SK-N-SH (cell line): ENCODE data around the gene GBX1. TPM values are rescaled to one million over a fixed set of nuclear protein-coding genes. Genes with fewer than 3 reads are reported as not detected.

Experiments used
- CTCF ChIA-PET: fragments of 300-600, 350-600 bp; formaldehyde crosslinking; extraction: SDS; loops from one replicate; lab custom pipeline; 2021; lab: Yijun Ruan, JAX
- POLR2A ChIA-PET: fragments of 350-600 bp; sonication (Branson Sonifier 250); formaldehyde crosslinking; extraction: SDS; loops from one replicate; lab custom pipeline; 2020; ENCODE audit warnings: antibody characterized with exemption, inconsistent platforms; lab: Yijun Ruan, JAX
- DNase-seq: peaks from one replicate; pipeline ENCODE4 v3.0.0; 2012
- H2AFZ ChIP-seq: fragments of 200-600 bp; sonication (generic); 2 replicates; pipeline ENCODE4 v1.8.1; 2016; ENCODE audit warnings: antibody characterized with exemption, mild to moderate bottlenecking, low read depth
- H3F3A ChIP-seq: fragments of 200-600 bp; sonication (generic); replicated peaks from 2 replicates; pipeline ENCODE3; 2016; ENCODE audit warnings: antibody characterized with exemption, mild to moderate bottlenecking; ENCODE audit not compliant: insufficient read depth
- H3K27ac ChIP-seq, 2 experiments: fragments of 200-500 bp in 1 of 2; fragments of 200-600 bp in 1 of 2; sonication (Bioruptor generic) in 1 of 2; sonication (generic), shearing (Covaris generic) in 1 of 2; 2 replicates each; pipeline versions ENCODE4 v1.5.1 to v1.6.1; 2014 to 2016; ENCODE audit warnings: low read depth in 2 of 2, inconsistent platforms in 1 of 2, low read length in 1 of 2, mild to moderate bottlenecking in 1 of 2, mixed read lengths in 1 of 2
- H3K27me3 ChIP-seq: fragments of 200-600 bp; sonication (generic), shearing (Covaris generic); 2 replicates; pipeline ENCODE4 v1.6.1; 2016; ENCODE audit warnings: mixed run types; ENCODE audit not compliant: insufficient read depth
- H3K36me3 ChIP-seq, 2 experiments: fragments of 200-500 bp in 1 of 2; fragments of 200-600 bp in 1 of 2; sonication (Bioruptor generic) in 1 of 2; sonication (generic) in 1 of 2; replicated peaks in 1 of 2; 2 replicates each; pipeline versions ENCODE3 to v1.5.1; 2014 to 2016; ENCODE audit warnings: low read length in 1 of 2, mild to moderate bottlenecking in 1 of 2; ENCODE audit not compliant: insufficient read depth in 2 of 2, control insufficient read depth in 1 of 2
- H3K4me1 ChIP-seq, 2 experiments: fragments of 200-500 bp in 1 of 2; fragments of 200-600 bp in 1 of 2; sonication (Bioruptor generic) in 1 of 2; sonication (generic), shearing (Covaris generic) in 1 of 2; 2 replicates each; pipeline versions ENCODE4 v1.5.1 to v1.6.1; 2014 to 2016; ENCODE audit warnings: low read depth in 1 of 2, low read length in 1 of 2, mixed run types in 1 of 2; ENCODE audit not compliant: insufficient read depth in 2 of 2, control insufficient read depth in 1 of 2
- H3K4me2 ChIP-seq: fragments of 200-600 bp; sonication (generic), shearing (Covaris generic); 2 replicates; pipeline ENCODE4 v1.6.1; 2017; ENCODE audit warnings: mixed run types
- H3K4me3 ChIP-seq, 2 experiments: fragments of 200-500 bp in 1 of 2; fragments of 200-600 bp in 1 of 2; sonication (Bioruptor generic) in 1 of 2; sonication (generic), shearing (Covaris generic) in 1 of 2; 2 replicates each; pipeline versions ENCODE4 v1.5.1 to v1.8.1; 2014 to 2016; ENCODE audit warnings: low read depth in 2 of 2, inconsistent platforms in 1 of 2, low read length in 1 of 2, mild to moderate bottlenecking in 1 of 2, mixed read lengths in 1 of 2, moderate library complexity in 1 of 2
- H3K79me2 ChIP-seq: fragments of 200-600 bp; sonication (generic); 2 replicates; pipeline ENCODE4 v1.8.1; 2017; ENCODE audit warnings: mild to moderate bottlenecking; ENCODE audit not compliant: insufficient read depth
- H3K9ac ChIP-seq: fragments of 200-600 bp; sonication (generic); 2 replicates; pipeline ENCODE4 v1.6.1; 2017; ENCODE audit warnings: mixed run types
- H3K9me2 ChIP-seq: fragments of 200-600 bp; sonication (generic); 2 replicates; pipeline ENCODE4 v1.6.1; 2017; ENCODE audit warnings: mixed run types
- H3K9me3 ChIP-seq: fragments of 200-600 bp; sonication (generic); 2 replicates; pipeline ENCODE4 v1.6.1; 2017; ENCODE audit warnings: mixed run types, mild to moderate bottlenecking, moderate library complexity
- H4K20me1 ChIP-seq: fragments of 200-600 bp; sonication (generic); 2 replicates; pipeline ENCODE4 v1.6.1; 2017; ENCODE audit warnings: mild to moderate bottlenecking, mixed run types; ENCODE audit not compliant: insufficient read depth
- ELF1 ChIP-seq: IDR thresholded peaks from 2 replicates; pipeline ENCODE4 v1.4.0; 2012
- FOSL2 ChIP-seq: IDR thresholded peaks from 2 replicates; pipeline ENCODE4 v1.4.0; 2012; ENCODE audit warnings: low read depth, mild to moderate bottlenecking, moderate library complexity, borderline replicate concordance
- FOXJ3 ChIP-seq: sonication (generic); formaldehyde crosslinking; IDR thresholded peaks from 2 replicates; pipeline ENCODE4 v1.5.1; 2020; ENCODE audit warnings: mild to moderate bottlenecking, missing genetic modification reagents
- GATA2 ChIP-seq: sonication (generic); formaldehyde crosslinking; IDR thresholded peaks from 2 replicates; pipeline ENCODE4 v1.5.0; 2020; ENCODE audit warnings: mild to moderate bottlenecking, missing genetic modification reagents
- JUND ChIP-seq: IDR thresholded peaks from 2 replicates; pipeline ENCODE4 v1.4.0; 2012
- POLR2AphosphoS5 ChIP-seq: IDR thresholded peaks from 2 replicates; pipeline ENCODE4 v1.6.1; 2012; ENCODE audit warnings: low read depth, low read length
- SIN3A ChIP-seq: IDR thresholded peaks from 2 replicates; pipeline ENCODE4 v1.6.1; 2012; ENCODE audit warnings: low read depth, mild to moderate bottlenecking, low read length, moderate library complexity, borderline replicate concordance
- SMC3 ChIP-seq: IDR thresholded peaks from 2 replicates; pipeline ENCODE4 v1.6.1; 2012; ENCODE audit warnings: low read depth, low read length, improper control_type of control experiment
- TAF1 ChIP-seq: IDR thresholded peaks from 2 replicates; pipeline ENCODE4 v1.6.1; 2012; ENCODE audit warnings: low read depth, mild to moderate bottlenecking, low read length, moderate library complexity, borderline replicate concordance
- WGBS: methylation state at CpG from one replicate; pipeline ENCODE4 v1.1.6; 2017; ENCODE audit warnings: low lambda C conversion rate; 5-methylcytosine and 5-hydroxymethylcytosine counted together
- polyA plus RNA-seq, 3 experiments: library from polyadenylated mRNA; depleted of rRNA; stranded (reverse); fragments of >200 nt; gene quantifications; 2 replicates each; pipeline ENCODE4 v1.2.3, GENCODE V29; 2012
- TF ChIP-seq, protein P1 (sequence below): IDR thresholded peaks from 2 replicates; pipeline ENCODE4 v1.6.1; 2012; ENCODE audit warnings: mild to moderate bottlenecking, low read depth, low read length, moderate library complexity
- TF ChIP-seq, protein P2 (sequence below): IDR thresholded peaks from 2 replicates; pipeline ENCODE4; 2012
- TF ChIP-seq, protein P3 (sequence below): fragments of 200-600 bp; sonication (generic); IDR thresholded peaks from 2 replicates; pipeline ENCODE4 v1.6.1; 2017; ENCODE audit warnings: antibody characterized with exemption, mild to moderate bottlenecking, moderate library complexity

The GBX1 gene
- polyA plus RNA-seq, 1 of the 3 experiments (the other 2 are of a cell fraction), result not detected

DNA sequence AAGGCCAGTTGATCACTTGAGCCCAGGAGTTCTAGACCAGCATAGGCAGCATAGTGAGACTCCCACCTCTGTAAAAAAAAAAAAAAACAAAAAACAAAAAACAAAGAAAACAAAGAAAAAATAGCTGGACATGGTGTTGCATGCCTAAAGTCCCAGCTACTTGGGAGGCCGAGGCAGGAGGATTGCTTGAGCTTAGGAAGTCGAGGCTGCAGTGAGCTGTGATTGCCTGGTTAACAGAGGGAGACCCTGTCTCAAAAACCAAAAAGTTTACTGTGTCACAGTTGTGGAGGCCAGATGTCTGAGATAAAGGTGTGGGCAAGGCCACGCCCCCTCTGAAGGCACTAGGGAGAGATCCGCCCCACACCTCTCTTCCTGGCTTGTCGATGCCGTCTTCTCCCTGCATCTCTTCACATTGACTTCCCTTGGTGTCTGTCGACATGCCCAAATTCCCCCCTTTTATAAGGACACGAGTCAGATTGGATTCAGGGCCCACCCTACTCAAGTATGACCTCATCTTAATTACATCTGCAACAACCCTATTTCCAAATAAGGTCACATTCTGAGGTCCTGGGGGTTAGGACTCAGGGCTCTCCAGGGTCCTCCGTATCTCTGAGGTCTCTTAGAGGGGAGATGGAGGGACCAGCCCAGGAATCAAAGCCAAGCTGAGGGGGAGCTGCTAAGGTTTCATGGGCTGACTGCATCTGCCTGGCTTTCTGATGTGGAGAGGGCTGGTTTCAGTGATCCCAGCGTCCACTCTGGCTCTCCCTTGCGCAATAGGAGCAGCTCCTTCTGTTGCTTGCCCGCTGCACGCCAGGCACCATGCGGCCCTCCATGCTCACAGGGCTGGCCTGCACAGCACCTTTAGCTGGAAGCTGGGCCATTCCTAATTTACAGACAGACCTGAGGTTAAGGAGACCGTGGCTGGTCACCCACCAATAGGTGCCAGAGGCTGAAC is 58.1 kb downstream of the GBX1 start:
- Histone ChIP-seq H3K4me1 (peaks cover 23 to 29% of the 10 kb centered on the region in 2 experiments), H3F3A (peaks cover 52% of the 10 kb centered on the region), H3K36me3 (peaks cover 0 to under 1% of the 10 kb centered on the region in 2 experiments), H3K9me3 (no peaks in the 10 kb centered on the region), H3K4me3 (no peak overlapping the region), H4K20me1 (peaks cover 98% of the 10 kb centered on the region), H2AFZ (no peak overlapping the region), H3K9me2 (no peaks in the 10 kb centered on the region), H3K4me2 (no peak overlapping the region), H3K79me2 (peaks cover 81% of the 10 kb centered on the region), H3K27ac (no peak overlapping the region), H3K27me3 (no peaks in the 10 kb centered on the region), H3K9ac (no peak overlapping the region)
- 83% methylated on average over 15 of the region's 15 CpGs for WGBS
- DNase-seq, result no peak
- no peak for TF ChIP-seq GATA2 (CRISPR knock-in tag)
- TF ChIP-seq FOXJ3, result no peak
- TF ChIP-seq, protein P1, sequence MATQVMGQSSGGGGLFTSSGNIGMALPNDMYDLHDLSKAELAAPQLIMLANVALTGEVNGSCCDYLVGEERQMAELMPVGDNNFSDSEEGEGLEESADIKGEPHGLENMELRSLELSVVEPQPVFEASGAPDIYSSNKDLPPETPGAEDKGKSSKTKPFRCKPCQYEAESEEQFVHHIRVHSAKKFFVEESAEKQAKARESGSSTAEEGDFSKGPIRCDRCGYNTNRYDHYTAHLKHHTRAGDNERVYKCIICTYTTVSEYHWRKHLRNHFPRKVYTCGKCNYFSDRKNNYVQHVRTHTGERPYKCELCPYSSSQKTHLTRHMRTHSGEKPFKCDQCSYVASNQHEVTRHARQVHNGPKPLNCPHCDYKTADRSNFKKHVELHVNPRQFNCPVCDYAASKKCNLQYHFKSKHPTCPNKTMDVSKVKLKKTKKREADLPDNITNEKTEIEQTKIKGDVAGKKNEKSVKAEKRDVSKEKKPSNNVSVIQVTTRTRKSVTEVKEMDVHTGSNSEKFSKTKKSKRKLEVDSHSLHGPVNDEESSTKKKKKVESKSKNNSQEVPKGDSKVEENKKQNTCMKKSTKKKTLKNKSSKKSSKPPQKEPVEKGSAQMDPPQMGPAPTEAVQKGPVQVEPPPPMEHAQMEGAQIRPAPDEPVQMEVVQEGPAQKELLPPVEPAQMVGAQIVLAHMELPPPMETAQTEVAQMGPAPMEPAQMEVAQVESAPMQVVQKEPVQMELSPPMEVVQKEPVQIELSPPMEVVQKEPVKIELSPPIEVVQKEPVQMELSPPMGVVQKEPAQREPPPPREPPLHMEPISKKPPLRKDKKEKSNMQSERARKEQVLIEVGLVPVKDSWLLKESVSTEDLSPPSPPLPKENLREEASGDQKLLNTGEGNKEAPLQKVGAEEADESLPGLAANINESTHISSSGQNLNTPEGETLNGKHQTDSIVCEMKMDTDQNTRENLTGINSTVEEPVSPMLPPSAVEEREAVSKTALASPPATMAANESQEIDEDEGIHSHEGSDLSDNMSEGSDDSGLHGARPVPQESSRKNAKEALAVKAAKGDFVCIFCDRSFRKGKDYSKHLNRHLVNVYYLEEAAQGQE, result no peak
- TF ChIP-seq, protein P2, sequence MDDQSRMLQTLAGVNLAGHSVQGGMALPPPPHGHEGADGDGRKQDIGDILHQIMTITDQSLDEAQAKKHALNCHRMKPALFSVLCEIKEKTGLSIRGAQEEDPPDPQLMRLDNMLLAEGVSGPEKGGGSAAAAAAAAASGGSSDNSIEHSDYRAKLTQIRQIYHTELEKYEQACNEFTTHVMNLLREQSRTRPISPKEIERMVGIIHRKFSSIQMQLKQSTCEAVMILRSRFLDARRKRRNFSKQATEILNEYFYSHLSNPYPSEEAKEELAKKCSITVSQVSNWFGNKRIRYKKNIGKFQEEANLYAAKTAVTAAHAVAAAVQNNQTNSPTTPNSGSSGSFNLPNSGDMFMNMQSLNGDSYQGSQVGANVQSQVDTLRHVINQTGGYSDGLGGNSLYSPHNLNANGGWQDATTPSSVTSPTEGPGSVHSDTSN, result no peak
- TF ChIP-seq, protein P3, sequence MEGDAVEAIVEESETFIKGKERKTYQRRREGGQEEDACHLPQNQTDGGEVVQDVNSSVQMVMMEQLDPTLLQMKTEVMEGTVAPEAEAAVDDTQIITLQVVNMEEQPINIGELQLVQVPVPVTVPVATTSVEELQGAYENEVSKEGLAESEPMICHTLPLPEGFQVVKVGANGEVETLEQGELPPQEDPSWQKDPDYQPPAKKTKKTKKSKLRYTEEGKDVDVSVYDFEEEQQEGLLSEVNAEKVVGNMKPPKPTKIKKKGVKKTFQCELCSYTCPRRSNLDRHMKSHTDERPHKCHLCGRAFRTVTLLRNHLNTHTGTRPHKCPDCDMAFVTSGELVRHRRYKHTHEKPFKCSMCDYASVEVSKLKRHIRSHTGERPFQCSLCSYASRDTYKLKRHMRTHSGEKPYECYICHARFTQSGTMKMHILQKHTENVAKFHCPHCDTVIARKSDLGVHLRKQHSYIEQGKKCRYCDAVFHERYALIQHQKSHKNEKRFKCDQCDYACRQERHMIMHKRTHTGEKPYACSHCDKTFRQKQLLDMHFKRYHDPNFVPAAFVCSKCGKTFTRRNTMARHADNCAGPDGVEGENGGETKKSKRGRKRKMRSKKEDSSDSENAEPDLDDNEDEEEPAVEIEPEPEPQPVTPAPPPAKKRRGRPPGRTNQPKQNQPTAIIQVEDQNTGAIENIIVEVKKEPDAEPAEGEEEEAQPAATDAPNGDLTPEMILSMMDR, result no peak
- TF ChIP-seq SMC3, result no peak
- TF ChIP-seq POLR2AphosphoS5, result no peak
- no peak for TF ChIP-seq JUND
- no peak for TF ChIP-seq FOSL2
- TF ChIP-seq SIN3A, result no peak
- no peak for TF ChIP-seq ELF1
- TF ChIP-seq TAF1, result no peak
- POLR2A ChIA-PET, result interaction anchor here (0.8 kb wide), 1 partner anchor 70 kb away, joined by 4 read pairs; no protein-coding TSS in a partner anchor
- CTCF ChIA-PET, result interaction anchor here (0.9 to 18.7 kb wide), 18 partner anchors 8 to 211 kb away, joined by 3 to 474 read pairs (median 8); partner anchors contain the start of genes ABCB8, AGAP3, CDK5 and FASTK
